ENCODE data around the gene ABHD16B.

Gene ABHD16B

DNA sequence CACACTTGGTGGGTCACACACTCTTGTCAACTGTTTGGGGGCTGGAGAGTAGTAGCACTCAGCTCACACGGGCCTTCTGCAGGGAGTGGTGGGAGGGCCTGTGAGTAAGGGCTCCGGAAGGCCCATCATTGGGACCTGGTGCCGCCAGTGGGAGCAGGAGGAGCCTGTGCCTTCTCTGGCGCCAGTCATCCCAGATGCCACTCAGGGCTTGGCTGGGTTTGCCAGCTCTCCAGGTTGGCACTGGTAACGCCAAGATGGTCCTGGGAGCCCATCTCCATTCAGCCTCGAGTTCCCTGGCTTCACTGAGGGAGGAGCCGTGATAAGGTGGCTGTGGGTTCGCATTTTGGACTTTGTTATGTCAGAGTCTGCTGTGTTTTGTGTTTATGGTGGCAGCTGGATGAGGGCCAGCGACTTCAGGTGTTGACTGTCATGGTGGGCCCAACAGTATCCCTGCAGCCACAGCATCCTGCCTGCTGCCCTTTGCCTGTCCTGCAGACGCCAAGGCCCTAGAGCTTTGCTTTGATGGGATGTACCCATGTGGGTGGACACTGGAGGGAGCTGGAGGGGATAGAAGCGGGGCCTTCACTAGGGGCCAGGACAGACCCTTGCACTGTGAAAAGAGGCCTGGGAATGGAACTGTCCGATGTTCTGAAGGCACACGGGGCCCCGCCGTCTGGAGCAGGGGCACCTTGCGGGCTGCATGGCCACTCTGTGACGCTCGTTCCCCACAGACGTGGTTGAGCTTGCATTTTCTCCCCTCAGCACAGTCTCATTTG is 20.3 kb downstream of the ABHD16B start:
- DNase-seq: no peak

DNA sequence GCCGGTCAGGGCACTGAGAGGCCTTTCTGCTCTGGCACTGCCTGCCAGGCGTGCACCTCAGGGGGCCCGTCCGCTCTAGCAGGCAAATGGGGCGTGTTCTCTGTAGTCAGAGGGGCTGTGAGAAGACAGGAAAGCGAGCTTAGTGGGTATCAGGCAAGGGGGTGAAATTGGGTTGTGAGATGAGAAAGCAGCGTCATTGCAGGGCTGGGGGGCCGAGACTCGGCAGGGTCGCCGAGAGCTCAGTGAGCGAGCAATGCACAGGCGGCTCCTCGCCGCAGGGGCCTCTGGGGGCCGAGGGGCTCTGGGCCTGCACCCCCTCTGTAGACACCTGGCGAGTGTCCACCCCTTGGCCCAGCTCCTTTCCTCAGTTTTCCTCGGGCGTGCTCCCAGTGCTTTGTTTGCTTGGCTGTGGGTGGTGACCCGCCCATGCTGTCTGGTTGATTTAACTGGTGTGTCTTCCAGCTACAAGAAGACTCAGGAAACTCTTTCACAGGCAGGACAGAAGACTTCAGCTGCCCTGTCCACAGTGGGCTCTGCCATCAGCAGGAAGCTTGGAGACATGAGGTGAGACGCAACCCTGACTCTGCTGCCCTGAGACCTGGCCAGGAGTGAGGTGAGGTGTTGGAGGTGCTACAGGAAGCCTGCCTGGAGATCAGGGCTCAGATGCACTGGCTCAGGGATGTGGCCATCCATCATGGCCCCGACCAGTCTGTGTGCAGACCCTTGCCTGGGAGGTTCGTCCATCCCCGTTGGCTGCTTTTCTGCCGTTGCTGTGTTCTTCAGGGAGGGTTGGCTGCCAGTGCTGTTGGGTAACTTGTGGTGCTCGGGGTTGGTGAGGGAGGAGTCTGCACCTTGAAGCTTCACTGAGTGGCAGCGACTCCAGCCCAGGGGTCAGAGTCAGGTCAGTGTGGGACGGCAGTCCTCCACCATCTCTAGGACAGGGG is 21.2 kb downstream of the ABHD16B start:
- DNase-seq: no peak

DNA sequence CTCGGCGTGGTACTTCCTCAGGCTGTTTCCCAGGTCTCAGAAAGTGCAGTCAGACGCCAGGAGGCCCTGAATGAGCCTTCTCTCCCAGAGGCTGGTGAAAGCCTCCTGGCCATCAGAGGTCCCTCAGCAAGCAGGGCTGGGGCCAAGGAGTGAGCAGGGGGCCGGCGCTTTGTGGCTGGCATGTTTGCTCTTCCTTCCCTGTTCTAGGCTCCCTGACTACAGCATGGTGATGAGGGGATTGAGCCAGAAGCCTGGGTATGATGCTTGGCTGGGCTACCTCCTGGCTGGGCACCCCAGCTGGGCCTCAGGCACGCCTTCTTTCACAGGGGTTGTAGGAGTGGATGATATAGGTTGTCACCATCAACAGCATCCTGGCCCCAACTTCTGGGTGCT is 21.9 kb downstream of the ABHD16B start:
- DNase-seq: no peak

DNA sequence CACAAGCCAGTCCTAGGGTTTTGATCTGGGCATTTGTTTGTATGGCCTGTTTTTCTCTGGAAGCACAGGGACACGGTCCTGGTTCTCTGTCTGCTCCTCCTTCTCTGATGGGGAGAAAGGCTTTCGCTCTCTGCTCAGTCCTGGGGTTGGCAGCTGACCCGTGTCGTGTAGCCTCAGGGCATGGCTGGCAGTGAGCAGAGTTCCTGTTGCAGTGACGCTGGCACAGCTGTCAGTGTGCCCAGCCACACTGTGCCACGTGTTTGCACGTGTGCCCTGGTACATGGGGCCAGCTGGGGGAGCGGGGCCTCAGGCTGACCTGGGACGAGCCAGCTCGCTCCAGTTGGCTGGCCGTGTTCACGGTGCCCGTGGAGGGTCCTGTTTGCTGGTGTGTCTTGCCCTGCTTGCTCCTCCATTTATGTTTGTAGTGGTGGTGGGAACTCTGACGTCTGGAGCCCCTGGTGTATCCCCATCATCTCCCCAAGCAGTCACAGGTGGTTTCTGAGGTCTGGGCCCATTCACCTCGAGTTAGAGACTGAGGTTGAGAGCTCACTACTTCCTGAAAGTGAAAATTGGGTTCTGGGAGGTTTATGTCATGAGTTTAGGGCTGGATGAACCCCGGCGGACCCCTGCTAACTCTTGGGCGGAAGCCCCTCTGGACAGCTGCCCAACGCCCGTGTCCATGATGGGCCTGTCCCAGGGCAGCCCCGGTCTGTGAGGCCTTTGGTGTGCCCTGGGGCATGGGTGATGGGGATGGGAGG is 23.4 kb downstream of the ABHD16B start:
- no peak for DNase-seq

DNA sequence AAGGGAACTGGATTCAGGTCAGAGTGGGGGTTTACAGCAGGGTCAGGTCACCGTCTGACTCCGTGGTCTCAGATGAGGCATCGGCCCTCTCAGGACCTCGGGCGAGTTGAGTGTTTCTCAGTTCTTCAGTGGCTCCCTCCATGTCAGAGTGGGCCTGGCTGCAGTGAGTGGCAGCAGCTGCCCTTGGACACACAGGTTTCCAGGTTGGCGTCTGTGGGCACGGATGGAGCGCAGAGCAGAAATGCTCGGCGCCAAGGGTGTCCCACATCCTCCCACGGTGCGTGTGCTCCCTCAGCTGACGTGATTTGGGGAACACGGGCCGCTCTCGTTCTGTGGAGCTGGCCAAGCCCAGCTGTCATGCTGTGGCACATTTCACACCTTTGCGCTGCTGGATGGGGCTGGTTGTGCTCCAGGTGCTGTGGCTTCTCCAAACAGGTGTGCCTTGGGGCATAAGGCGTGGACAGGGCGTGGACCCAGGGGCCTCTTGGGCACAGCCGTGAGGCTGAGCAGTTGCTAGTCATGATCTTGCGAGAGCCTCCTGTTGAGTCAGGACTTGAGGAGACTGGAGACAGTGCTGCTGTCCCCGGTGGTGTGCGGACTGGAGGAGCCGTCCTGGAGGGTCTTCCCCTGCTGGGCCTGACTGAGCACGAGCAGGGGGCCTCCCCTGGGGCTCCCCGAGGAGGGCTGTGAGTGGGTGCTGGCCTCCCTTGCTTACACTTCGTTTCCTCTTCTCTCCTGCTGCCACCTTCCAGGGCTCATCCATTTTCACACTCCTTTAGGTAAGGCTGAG is 24.2 kb downstream of the ABHD16B start:
- no peak for DNase-seq

DNA sequence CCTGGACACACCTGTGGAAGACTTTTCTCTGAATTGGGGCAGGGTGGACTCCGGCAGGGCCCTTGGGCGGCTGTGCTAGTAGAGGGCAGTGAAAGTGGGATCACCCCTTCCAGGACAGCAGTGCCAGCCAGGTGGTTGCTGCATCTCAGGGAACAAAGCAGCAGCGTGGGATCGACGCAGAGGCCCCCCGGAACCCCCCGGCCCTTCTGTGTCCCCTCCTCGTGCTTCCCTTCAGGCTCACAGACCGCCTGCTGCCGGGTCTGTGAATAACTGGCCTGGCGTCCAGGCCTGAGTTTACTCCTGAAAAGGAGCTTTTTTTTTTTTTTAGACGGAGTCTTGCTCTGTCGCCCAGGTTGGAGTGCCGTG is 24.7 kb downstream of the ABHD16B start:
- DNase-seq: no peak

DNA sequence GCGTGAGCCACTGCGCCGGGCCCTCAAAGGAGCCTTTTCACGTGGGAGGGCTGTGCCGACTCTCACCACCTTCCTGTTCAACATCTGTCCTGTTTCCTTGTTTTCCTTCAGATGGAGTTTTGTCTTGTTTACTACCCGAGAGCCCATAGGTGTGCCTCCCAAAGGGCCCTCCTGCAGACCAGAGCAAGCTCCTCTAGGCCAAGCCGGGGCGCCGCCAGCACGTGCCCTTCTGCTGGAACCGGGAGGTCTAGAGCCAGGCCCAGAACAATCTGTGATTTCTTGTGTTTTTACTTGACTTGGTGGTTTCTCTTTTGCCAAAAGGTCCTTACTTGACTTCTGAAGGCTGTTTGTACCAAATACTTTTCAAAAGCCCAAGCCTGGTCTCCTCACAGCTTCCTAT is 25.6 kb downstream of the ABHD16B start:
- DNase-seq: no peak

DNA sequence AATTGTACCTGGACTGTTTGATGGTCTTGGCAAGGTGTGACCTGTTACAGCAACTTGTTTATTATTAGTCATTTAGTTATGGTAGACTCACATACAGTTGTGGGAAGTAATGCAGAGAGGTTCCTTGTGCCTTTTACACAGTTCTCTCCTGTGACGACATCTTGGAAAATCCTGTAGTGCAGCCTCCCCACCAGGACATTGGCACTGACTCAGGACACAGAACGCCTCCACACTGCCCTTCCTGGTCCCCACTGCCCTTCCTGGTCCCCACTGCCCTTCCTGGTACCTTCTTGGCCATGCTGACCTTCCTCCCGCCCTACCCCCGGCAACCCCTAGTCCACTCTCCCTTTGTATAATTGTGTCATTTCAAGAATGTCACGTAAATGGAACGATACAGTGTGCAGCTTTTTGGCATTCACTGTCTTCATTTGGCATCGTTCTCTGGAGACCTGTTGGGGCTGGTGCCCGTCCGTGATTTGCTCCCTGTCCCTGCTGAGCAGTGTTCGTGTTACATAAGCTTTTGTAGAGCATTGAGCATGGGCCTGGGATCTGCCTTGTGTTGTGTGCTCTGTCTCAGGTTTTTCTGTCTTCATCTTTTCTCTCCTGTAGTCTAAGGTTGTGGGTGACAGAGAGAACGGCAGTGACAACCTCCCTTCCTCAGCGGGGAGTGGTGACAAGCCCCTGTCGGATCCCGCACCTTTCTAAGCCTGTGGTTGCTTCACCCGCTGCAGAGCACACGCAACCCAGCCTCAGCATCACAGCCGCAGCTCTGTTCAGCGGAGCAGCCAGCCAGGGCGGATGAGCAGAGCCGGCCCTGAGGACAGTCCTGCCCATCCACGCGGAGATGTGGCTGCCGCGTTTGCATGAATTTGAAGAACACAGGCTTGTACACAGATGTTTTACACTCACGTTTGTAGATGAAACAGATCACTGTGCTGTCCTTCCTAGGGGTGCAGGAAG is 28.2 kb downstream of the ABHD16B start:
- no peak for DNase-seq

DNA sequence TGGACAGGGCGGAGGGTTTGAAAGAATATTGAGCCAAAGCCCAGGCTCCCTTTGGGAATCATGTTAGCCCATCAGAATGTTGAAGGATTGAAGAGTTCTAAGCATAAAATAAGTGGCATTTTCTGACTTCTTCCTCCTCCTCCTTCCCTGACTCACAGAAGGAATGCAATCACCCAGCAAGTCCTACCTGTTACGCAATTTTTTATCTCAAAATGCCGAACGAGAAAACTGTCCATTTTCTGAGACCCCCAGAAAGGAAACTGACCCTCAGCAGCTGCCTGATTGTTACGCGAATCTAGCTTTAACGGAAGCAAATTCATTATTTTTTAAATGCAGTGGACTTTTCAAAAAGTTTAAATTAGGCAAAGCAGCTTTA is 28.9 kb downstream of the ABHD16B start:
- no peak for DNase-seq

DNA sequence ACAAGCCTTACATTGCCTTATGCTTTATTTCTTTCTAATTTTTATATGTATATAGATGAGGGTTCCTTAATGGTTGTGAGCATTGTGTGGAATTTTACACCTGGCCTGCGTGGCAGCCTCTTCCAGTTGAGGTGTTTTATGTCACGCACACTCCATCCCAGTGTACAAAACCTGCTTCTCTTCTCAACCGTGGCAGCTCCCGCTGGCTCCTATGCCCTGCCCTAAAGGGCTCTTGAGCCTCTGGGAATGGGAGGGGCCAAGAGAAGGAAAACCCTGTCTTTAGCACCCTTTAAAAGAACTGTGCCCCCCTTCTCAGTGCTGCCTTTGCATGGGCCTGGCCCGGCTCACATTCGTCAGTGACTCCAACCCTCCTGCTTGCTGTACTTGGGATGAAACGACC is 29.3 kb downstream of the ABHD16B start:
- no peak for DNase-seq

DNA sequence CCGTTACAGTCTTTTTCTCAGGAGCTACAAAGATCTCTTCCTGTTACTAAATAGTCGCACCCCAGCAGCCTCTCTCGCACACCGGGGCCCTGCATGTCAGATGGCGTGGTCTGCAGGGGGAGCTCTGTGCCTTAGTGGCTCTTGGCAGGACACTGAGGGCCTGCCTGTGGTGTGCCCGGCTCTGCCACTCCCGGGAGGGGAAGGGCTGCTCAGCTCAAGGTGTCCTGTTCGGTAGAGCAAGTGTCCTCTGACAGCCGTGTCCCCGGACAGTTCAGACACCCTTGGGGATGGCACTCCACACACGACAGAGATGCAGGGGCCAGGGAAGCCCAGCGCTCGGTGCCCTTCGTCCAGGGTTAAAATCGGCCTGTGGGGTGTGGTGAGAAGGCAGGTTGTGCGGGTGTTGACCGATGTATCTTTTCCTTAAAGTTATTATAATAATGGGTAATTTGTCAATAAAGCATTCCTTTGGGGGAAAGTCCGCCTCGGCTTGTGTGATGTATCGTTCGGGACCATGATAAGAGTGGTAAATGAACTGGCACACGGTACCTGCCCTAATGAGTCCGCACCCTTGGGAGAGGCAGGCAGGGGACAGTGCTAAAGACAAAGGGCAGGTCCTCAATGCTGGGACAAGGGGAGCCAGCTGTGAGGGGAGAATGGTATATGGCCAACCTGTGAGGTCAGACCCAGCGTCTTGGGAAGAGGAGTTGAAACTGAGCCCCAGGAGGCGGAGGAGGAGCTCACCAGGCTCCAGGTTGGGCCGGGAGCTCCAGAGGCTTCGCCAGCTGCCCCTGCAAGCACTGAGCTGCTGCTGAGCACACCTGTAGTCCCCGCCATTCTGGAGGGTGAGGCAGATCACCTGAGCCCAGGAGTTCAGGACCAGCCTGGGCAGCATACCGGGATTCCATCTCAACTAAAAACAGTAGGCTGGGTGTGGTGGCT is 30.0 kb downstream of the ABHD16B start:
- DNase-seq: no peak

DNA sequence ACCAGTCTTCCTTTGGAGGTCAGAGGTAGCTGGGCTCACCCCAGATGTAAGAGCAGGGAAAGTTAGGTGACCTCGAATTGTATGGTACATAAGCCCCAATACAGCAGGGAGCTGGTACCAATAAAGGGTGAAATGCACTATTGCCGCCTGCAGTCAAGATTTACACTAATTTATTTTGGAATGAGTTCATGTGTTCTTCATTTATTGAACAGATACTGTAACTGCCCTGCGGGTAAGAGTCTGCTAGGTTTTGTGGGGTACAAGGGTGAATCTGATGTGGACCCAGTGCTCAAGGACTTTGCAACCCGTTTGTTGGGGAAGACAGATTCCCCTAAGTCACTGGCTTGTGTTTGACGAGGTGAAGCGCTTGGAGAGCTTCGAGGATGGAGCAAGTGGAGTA is 31.1 kb downstream of the ABHD16B start:
- DNase-seq: no peak

DNA sequence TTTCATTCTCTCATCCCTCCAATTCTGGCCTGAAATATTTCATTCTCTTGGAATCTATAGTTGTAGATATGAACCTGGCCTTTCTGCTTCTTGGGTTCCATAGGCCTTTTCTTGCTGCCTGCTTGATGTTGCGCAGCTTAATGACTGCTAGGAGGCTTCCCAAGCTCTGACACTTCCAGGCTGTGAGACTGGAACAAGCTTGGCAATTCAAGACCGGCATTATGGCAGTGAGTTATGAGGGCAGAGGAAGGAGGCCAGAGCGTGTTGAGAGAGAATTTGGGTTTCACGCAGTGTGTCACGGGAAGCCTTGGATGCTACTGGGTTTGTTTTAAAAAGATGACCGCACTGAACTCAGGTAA is 32.7 kb downstream of the ABHD16B start:
- DNase-seq: no peak

DNA sequence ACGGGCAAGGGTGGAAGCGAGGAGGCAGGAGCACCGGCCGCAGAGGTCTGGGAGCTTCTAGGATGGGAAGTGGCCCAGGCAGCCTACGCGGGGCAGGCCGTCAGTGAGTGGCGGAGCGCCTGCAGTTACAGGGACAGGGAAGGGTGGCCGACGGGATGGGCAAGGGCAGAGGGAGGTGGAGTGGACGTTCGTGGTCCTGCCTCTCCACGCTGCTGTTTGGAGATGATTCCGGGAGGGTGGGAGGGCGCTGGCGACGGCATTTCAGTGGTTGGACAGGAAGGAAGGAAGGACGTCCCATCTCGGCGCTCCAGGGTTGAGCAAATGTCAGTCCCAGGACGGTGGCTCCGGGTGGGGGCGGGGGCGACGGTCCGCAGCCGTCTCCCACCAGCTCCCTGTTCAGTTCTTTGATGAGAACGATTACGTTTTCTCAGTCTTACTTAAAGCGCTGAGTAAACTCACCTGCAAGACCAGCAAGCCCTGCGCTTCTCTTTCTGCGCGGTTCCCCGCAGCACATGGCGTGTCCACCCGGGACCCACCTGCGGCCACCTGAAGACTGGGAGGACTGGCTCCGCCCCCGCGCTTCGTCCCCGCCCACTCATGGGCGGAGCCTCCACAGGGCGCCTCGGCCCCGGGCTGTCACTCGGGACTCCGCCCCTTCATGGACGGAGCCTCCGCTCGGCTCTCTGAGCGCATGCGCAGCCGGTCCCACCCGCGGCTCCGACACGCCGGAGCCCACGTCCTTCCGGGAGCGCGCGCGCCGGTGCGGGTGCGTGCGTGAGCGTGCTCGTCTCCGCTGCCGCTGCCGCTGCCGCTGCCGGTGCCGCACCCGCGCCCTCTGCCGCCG is 33.3 kb downstream of the ABHD16B start, which contains the start of gene DNAJC5:
DNAJC5 (plus strand) TSS at position 769 of the 844 bp plus-strand sequence. CDS start 33,220 bp downstream, outside the sequence.
- peak; percentile 64 for DNase-seq

DNA sequence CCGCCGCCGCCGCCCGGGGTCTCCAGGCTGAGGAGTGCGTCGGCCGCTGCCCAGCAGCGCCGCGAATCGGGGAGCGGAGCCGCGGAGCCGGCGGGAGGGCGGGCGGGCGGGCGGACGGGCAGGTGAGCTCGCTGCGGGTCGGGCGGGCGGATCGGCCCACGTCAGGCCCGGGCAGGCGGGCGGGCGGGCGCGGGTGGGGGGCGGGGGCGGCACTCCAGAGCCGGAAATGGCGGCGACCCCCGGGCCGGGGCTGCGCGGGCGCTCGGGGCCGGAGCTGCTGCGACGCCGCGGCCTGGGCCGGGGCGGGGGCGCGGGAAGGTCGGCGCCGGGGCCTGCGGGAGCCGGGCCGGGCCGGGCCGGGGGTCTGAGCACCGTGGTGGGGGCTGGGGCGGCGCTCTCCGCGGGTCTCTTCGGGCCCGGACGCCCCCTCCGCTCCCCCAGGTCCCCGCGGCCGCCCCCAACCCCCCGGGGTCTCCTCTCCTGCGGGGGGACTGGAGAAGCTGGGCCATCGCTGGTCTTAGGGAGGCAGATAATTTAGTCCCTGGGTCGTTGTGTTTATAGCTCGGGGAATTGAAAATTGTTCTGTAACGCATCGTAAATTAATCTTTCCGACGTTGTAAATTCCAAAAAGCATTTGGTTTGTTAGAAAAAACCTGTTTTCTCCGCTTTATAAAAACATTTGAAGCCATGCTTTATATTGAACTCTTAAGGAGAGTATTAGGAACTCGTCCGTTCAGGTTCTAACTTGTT is 34.1 kb downstream of the ABHD16B start:
- DNase-seq: no peak

DNA sequence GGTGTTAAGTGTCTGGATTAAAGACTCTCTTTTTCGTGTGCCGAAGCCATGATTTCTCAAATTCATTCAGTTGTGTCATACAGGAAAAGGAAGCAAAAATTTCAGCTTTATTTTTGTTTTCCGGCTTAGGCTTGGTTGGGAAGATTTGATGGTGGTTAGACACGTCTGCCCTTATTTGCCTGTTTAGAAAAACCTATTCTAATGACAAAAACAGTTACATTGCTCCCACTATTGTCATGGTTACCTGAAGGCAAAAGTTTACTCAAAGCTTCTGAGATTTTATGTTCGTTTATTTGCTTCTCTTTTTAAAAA is 34.6 kb downstream of the ABHD16B start:
- DNase-seq: no peak

DNA sequence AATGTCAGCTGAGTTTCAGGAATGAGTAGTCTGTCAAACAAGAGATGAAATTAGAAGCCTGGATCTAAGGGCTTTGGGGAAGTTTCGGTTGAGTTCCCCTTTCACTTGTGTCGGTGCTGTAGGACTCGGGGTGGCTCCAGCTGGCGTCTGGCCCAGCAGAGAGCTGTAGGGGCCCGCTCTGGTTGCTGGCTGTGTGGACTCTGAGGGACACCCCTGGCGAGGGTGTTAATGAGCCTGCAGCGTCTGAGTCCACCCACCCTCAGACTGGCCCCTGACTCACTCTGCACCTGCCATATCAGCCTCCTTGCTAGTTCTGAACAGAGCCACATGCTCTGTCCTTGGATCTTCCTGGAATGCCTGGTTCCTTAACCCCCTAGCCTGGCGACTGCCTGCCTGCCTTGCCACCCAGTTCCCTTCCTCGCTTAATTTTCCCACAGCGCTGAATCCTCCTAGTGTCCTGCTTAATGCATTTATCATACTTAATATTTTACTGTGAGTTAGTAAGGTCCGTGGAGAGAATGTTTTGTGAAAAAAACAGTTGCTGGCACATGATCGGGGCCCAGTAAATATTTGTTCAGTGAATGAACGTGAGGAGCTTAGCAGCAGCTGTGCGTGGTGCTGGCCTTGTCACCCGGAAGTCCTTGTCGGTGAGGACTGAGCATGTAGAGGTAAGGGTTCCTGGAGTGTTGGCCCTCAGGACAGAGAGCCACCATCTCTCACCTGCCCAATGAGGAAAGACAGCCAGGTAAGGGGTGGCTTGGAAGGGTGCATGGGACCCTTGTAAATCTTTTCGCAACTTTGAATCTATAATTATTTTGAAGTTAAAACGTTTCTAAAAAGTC is 35.2 kb downstream of the ABHD16B start:
- DNase-seq: no peak
